Measurements from ENCODE around the gene XPO1. TPM values are rescaled to one million over a fixed set of nuclear protein-coding genes. Genes with fewer than 3 reads are reported as not detected.

Gene XPO1
- total and polyA plus RNA-seq, 2 experiments from 2014 or later, result 115 to 485 TPM

GRCh38 chr2:61566566-61566965, 28.4 kb upstream of the XPO1 start:
- no peak for ATAC-seq
- Mint-ChIP-seq H3K27me3 (ENCODE audit: insufficient read depth, low read depth, poor library complexity) (peaks cover 2% of the 10 kb centered on the region), H3K4me3 (no peak overlapping the region), H3K4me1 (no peaks in the 10 kb centered on the region; the same call in 2 of the 3 replicates), H3K36me3 (ENCODE audit: low read depth) (no peaks in the 10 kb centered on the region), H3K9me3 (no peaks in the 10 kb centered on the region), H3K27ac (no peak overlapping the region)
- H3K79me2 ChIP-seq (replicated peaks; ENCODE audit: insufficient read depth), result no peaks in the 10 kb centered on the region
- no peak overlapping the region for H3K4me3 ChIP-seq
- H2AFZ ChIP-seq, result no peak overlapping the region
- H3K27me3 ChIP-seq (ENCODE audit: insufficient read depth), result no peaks in the 10 kb centered on the region
- no peaks in the 10 kb centered on the region for H4K20me1 ChIP-seq (replicated peaks; ENCODE audit: insufficient read depth)
- no peak overlapping the region for H3K27ac ChIP-seq (ENCODE audit: low read depth)
- TF ChIP-seq, protein P1, sequence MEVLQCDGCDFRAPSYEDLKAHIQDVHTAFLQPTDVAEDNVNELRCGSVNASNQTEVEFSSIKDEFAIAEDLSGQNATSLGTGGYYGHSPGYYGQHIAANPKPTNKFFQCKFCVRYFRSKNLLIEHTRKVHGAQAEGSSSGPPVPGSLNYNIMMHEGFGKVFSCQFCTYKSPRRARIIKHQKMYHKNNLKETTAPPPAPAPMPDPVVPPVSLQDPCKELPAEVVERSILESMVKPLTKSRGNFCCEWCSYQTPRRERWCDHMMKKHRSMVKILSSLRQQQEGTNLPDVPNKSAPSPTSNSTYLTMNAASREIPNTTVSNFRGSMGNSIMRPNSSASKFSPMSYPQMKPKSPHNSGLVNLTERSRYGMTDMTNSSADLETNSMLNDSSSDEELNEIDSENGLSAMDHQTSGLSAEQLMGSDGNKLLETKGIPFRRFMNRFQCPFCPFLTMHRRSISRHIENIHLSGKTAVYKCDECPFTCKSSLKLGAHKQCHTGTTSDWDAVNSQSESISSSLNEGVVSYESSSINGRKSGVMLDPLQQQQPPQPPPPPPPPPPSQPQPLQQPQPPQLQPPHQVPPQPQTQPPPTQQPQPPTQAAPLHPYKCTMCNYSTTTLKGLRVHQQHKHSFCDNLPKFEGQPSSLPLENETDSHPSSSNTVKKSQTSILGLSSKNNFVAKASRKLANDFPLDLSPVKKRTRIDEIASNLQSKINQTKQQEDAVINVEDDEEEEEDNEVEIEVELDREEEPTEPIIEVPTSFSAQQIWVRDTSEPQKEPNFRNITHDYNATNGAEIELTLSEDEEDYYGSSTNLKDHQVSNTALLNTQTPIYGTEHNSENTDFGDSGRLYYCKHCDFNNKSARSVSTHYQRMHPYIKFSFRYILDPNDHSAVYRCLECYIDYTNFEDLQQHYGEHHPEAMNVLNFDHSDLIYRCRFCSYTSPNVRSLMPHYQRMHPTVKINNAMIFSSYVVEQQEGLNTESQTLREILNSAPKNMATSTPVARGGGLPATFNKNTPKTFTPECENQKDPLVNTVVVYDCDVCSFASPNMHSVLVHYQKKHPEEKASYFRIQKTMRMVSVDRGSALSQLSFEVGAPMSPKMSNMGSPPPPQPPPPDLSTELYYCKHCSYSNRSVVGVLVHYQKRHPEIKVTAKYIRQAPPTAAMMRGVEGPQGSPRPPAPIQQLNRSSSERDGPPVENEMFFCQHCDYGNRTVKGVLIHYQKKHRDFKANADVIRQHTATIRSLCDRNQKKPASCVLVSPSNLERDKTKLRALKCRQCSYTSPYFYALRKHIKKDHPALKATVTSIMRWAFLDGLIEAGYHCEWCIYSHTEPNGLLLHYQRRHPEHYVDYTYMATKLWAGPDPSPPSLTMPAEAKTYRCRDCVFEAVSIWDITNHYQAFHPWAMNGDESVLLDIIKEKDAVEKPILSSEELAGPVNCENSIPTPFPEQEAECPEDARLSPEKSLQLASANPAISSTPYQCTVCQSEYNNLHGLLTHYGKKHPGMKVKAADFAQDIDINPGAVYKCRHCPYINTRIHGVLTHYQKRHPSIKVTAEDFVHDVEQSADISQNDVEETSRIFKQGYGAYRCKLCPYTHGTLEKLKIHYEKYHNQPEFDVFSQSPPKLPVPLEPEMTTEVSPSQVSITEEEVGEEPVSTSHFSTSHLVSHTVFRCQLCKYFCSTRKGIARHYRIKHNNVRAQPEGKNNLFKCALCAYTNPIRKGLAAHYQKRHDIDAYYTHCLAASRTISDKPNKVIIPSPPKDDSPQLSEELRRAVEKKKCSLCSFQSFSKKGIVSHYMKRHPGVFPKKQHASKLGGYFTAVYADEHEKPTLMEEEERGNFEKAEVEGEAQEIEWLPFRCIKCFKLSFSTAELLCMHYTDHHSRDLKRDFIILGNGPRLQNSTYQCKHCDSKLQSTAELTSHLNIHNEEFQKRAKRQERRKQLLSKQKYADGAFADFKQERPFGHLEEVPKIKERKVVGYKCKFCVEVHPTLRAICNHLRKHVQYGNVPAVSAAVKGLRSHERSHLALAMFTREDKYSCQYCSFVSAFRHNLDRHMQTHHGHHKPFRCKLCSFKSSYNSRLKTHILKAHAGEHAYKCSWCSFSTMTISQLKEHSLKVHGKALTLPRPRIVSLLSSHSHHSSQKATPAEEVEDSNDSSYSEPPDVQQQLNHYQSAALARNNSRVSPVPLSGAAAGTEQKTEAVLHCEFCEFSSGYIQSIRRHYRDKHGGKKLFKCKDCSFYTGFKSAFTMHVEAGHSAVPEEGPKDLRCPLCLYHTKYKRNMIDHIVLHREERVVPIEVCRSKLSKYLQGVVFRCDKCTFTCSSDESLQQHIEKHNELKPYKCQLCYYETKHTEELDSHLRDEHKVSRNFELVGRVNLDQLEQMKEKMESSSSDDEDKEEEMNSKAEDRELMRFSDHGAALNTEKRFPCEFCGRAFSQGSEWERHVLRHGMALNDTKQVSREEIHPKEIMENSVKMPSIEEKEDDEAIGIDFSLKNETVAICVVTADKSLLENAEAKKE (CRISPR knock-in tag; IDR thresholded peaks at IDR 0.05), result no peak
- TF ChIP-seq EZH2phosphoT487 (IDR thresholded peaks at IDR 0.05; ENCODE audit: unreplicated experiment), result no peak
- no peak for TF ChIP-seq ETS1 (IDR thresholded peaks at IDR 0.05)
- no peak for TF ChIP-seq JUNB (IDR thresholded peaks at IDR 0.05; ENCODE audit: unreplicated experiment)
- TF ChIP-seq POLR2AphosphoS5 (IDR thresholded peaks at IDR 0.05; ENCODE audit: low read depth), result no peak
- no peak for TF ChIP-seq ZNF331 (CRISPR knock-in tag; IDR thresholded peaks at IDR 0.05; ENCODE audit: low read depth)
- TF ChIP-seq ZNF114 (CRISPR knock-in tag; IDR thresholded peaks at IDR 0.05), result no peak
- TF ChIP-seq STAT1 (IDR thresholded peaks at IDR 0.05; ENCODE audit: unreplicated experiment), result no peak
- no peak for DNase-seq (ENCODE audit: low spot score)
- H3K9me2 ChIP-seq (ENCODE audit: insufficient read depth), result no peaks in the 10 kb centered on the region
- H3F3A ChIP-seq (replicated peaks; ENCODE audit: low read depth), result no peaks in the 10 kb centered on the region
- H3K4me1 ChIP-seq (ENCODE audit: insufficient read depth), result no peaks in the 10 kb centered on the region
- H3K4me2 ChIP-seq, result no peak overlapping the region
- H3K36me3 ChIP-seq (ENCODE audit: insufficient read depth), result no peaks in the 10 kb centered on the region

All from GM23338 (cell line).